ENCODE measurements around the gene IREB2.
"Not testable (repeated sequence)": the region's sequence is repeated elsewhere in the genome, so short reads cannot be mapped to it uniquely, and the experiment has no call there.

IREB2 gene

GRCh38 chr15:78481917-78482316 is 43.9 kb downstream of the IREB2 start:
- DNase-seq (ENCODE audit: low read depth), result no peak

GRCh38 chr15:78492872-78493271 is 54.9 kb downstream of the IREB2 start:
- no peak for DNase-seq (ENCODE audit: low read depth)

DNA sequence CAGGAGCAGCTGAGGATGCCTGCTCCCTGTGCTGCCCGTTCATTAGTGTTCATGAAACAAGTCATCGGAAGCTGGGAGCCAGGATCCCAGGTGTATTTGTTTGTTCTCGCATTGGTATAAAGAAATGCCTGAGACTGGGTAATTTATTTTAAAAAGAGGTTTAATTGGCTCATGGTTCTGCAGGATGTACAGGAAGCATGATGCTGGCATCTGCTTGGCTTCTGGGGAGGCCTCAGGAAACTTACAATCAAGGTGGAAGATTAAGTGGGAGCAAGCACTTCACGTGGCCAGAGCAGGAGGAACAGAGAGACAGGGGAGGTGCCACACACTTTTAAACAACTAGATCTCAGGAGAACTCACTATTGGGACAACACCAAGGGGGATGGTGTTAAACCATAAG is 63.8 kb downstream of the IREB2 start:
- no peak for DNase-seq (ENCODE audit: low read depth)

DNA sequence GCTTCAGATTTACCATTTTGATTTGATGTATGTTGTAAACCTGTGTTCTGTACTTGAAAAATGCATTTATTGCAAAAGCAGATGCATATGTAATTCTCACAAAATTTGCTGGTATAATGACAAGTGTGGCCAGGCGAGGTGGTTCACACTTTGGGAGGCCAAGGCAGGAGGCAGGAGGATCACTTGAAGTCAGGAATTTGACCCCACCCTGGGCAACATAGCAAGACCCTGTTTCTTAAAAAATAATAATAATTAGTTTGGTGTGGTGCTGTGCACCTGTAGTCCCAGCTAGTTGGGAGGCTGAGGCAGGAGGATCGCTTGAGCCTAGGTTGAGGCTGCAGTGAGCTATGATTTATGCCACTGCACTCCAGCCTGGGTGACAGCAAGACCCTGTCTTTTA is 64.6 kb downstream of the IREB2 start:
- no peak for DNase-seq (ENCODE audit: low read depth)

GRCh38 chr15:78506971-78507830 is 69.2 kb downstream of the IREB2 start, which contains the start of gene HYKK:
HYKK (plus strand) TSS chr15:78507577; CDS start chr15:78513089, 5,512 bp downstream.
- DNase-seq (ENCODE audit: low read depth), result peak; percentile 39

DNA sequence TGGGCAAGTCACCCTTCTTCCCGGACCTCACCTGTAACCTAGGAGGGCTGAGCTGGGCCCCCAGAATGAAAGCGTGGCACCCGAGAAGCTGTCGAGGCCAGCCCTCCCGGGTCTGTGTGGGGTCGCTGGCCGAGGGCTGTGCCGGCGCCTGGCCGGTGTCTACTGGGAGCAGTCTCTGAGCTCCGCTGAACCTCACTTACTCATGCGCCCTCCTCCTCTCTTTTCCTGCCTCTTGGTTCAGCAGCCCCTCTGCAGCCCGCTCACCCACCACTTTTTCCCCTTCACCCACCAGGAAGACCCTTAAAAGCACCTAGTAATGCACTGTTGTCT is 69.8 kb downstream of the IREB2 start:
- no peak for DNase-seq (ENCODE audit: low read depth)

- DNase-seq (ENCODE audit: low read depth), result no peak
These were observed 70.3 kb downstream of the IREB2 start for GRCh38 chr15:78508272-78508671.

GRCh38 chr15:78509726-78510312 is 71.8 kb downstream of the IREB2 start:
- no peak for DNase-seq (ENCODE audit: low read depth)

- DNase-seq (ENCODE audit: low read depth), result not testable (repeated sequence)
These were observed 82.0 kb downstream of the IREB2 start for GRCh38 chr15:78520035-78520434.

DNA sequence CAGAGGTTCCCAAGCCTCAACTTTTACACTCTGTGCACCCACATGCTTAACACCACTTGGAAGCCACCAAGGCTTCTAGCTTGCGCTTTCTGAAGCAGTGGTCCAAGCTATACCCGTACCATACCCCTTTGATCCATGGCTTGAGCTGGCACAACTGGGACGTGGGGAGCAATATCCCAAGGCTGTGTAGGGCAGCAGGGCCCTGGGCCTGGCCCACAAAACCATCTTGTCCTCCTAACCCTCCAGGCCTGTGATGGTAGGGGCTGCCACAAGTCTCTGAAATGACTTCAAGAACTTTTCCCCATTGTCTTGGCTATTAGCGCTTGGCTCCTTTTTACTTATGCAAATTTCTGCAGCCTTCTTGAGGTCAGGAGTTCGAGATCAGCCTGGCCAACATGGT is 86.2 kb downstream of the IREB2 start:
- no peak for DNase-seq (ENCODE audit: low read depth)

DNA sequence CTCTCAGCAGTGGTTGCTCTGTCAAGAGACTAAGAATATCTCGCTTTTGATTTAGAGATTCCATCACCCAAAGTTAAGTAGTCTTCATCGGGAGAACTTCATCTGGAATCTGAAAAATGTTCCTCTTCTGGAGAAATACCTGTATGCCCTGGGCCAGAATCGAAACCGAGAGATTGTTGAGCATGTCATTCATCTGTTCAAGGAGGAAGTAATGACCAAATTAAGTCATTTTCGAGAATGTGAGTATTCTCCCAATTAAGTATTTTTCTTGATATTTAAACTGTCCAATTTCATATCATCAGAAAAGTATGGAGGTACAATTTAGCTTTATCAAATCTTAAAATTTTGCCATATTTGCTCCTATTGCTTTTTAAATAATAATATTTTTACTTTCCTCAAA is 89.3 kb downstream of the IREB2 start:
- no peak for DNase-seq (ENCODE audit: low read depth)

DNA sequence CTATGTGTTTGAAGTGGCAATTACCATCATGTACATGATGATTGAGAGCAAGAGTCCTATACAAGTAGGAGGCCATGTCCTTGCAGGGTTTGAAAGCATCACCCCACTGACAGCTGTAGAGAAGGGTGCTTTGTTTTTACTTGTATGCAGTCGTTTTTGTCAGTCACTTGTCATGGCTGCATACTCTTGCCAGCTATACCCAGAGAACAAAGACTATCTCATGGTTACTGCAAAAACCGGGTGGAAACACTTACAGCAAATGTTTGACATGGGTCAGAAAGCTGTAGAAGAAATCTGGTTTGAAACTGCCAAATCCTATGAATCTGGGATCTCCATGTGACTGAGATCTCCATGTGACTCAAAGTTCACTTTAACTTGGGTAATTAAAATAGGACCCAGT is 95.3 kb downstream of the IREB2 start:
- DNase-seq (ENCODE audit: low read depth), result no peak

- no peak for DNase-seq (ENCODE audit: low read depth)
These were observed 98.1 kb downstream of the IREB2 start for GRCh38 chr15:78536134-78536533.

GRCh38 chr15:78537266-78537905 is 99.4 kb downstream of the IREB2 start:
- DNase-seq (ENCODE audit: low read depth), result no peak

DNA sequence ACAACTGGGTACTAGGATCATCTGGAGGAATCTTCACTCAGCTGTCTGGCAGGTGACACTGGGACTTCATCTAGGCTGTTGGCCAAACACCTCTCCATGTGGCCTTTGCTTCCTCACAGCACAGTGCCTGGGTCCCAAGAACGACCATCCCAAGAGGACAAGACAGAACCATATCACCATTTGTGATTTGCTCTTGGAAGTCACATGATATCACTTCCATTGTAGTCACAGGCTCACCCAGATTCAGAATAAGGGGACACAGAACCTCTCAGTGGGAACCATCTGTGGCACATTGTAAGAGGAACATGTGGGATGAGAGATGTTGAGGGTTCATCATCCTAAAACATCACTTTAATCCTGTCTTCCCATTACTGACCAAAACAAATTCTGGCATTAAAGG is 100.3 kb downstream of the IREB2 start:
- DNase-seq (ENCODE audit: low read depth), result no peak

- not testable (repeated sequence) for DNase-seq (ENCODE audit: low read depth)
These were observed 101.6 kb downstream of the IREB2 start for GRCh38 chr15:78539464-78540140.

- DNase-seq (ENCODE audit: low read depth), result peak; percentile 93
These were observed 102.3 kb downstream of the IREB2 start, which contains the start of gene PSMA4 for GRCh38 chr15:78540141-78540870. PSMA4 (plus strand) TSS chr15:78540444; CDS start chr15:78541928, 1,484 bp downstream.

GRCh38 chr15:78540871-78541743 is 103.1 kb downstream of the IREB2 start:
- no peak for DNase-seq (ENCODE audit: low read depth)

- no peak for DNase-seq (ENCODE audit: low read depth)
These were observed 103.7 kb downstream of the IREB2 start for GRCh38 chr15:78541744-78542034.

GRCh38 chr15:78542647-78543046 is 104.6 kb downstream of the IREB2 start:
- DNase-seq (ENCODE audit: low read depth), result no peak

DNA sequence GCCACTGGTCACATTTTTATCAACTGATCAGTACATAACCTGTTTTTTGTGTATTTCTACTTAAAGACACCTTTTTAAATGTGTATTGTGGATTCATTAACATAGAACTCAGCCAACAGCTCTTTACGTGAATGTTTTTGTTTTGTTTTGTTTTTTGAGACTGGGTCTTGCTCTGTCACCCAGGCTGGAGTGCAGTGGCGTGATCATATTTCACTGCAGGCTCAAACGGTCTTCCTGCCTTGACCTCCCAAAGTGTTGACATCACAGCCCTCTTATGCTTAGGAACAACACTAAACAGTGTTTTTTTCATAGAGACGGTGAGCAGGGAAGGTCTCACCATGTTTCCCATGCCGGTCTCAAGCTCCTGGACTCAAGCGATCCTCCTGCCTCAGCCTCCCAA is 112.2 kb downstream of the IREB2 start:
- no peak for DNase-seq (ENCODE audit: low read depth)

All from stimulated activated CD8-positive, alpha-beta memory T cell treated with anti-CD3 and anti-CD28 coated beads, Interleukin-12 subunit alpha, Interleukin-12 subunit beta, amount 100 ng/mL, for 1 hour (primary cell).